Measurements from ENCODE around the gene DCX.

DNA sequence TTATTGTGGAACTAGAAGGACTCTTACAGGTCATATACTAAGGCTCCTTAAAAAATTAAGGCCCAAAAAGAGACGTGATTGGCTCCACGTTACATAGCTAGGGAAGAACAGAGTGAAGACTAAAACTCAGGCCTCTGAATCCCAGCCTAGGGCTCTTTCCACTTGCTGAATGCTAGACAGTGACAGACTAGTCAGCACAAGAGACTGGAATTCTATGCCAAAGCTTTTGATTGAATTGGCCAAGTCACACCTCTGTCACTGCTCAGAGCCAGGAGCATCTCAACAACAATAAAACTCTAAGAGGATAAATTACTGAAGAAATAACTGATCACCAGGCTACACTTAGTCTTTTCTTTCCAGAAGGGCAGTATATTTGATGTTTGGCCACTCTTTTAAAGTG is 16.8 kb downstream of the DCX start:
- TF ChIP-seq POLR2A (IDR thresholded peaks at IDR 0.05; ENCODE audit: low read length) (no peak), GATA1 (IDR thresholded peaks at IDR 0.05; ENCODE audit: low read depth, low read length) (no peak)
